DND-41 (cell line): ENCODE data around the gene TRIM68.

Experiments used
- ATAC-seq: fragments of 200-7000 bp; cut with Tn5 transposase; 3 replicates; pipeline ENCODE4 v1.9.1; 2021; ENCODE audit warnings: low read depth; ENCODE audit not compliant: insufficient read depth
- DNase-seq: peaks from one replicate; pipeline ENCODE4 v3.0.0-alpha.2; 2020
- H2AFZ ChIP-seq: 2 replicates; pipeline ENCODE4 v1.6.0; 2012; ENCODE audit warnings: low read depth, low read length
- H3K27ac ChIP-seq: 2 replicates; pipeline ENCODE4 v1.5.1; 2012; ENCODE audit warnings: low read length, inconsistent platforms
- H3K27me3 ChIP-seq: fragments of 200-600 bp; sonication (generic); 2 replicates; pipeline ENCODE4 v1.6.0; 2012; ENCODE audit warnings: low read length, mild to moderate bottlenecking, inconsistent platforms; ENCODE audit not compliant: insufficient read depth, poor library complexity
- H3K36me3 ChIP-seq: 2 replicates; pipeline ENCODE4 v1.5.1; 2012; ENCODE audit warnings: low read length, inconsistent platforms; ENCODE audit not compliant: insufficient read depth
- H3K4me1 ChIP-seq: 2 replicates; pipeline ENCODE4 v1.5.1; 2012; ENCODE audit warnings: mild to moderate bottlenecking, low read length; ENCODE audit not compliant: insufficient read depth
- H3K4me2 ChIP-seq: 2 replicates; pipeline ENCODE4 v1.6.0; 2012; ENCODE audit warnings: mild to moderate bottlenecking, moderate library complexity, low read length, inconsistent platforms; ENCODE audit not compliant: insufficient read depth
- H3K4me3 ChIP-seq, 2 experiments: fragments of 200-600 bp in 1 of 2; shearing (Covaris generic) in 1 of 2; 2 replicates each; pipeline ENCODE4 v1.5.1; 2012 to 2016; ENCODE audit warnings: inconsistent platforms in 2 of 2, low read length in 2 of 2, mild to moderate bottlenecking in 2 of 2, low read depth in 1 of 2, moderate library complexity in 1 of 2
- H3K79me2 ChIP-seq: 2 replicates; pipeline ENCODE4 v1.6.0; 2012; ENCODE audit warnings: low read length, inconsistent platforms; ENCODE audit not compliant: insufficient read depth
- H3K9ac ChIP-seq: 2 replicates; pipeline ENCODE4 v1.6.0; 2012; ENCODE audit warnings: low read depth, mild to moderate bottlenecking, inconsistent platforms, low read length, moderate library complexity
- H3K9me3 ChIP-seq: 2 replicates; pipeline ENCODE4 v1.5.1; 2012; ENCODE audit warnings: low read length, moderate library complexity, mild to moderate bottlenecking, inconsistent platforms; ENCODE audit not compliant: insufficient read depth, severe bottlenecking
- H4K20me1 ChIP-seq: 2 replicates; pipeline ENCODE4 v1.6.0; 2012; ENCODE audit warnings: low read length; ENCODE audit not compliant: insufficient read depth
- CTCF ChIP-seq: IDR thresholded peaks from 2 replicates; pipeline ENCODE4 v1.5.1; 2012; ENCODE audit warnings: borderline replicate concordance, low read length, moderate library complexity, mild to moderate bottlenecking; ENCODE audit not compliant: poor library complexity, severe bottlenecking; ENCODE audit errors: extremely low read depth
- EZH2 ChIP-seq: IDR thresholded peaks from 3 replicates; pipeline ENCODE4 v1.6.1; 2012; ENCODE audit warnings: borderline replicate concordance, low read depth, mild to moderate bottlenecking, moderate library complexity, low read length, inconsistent platforms; ENCODE audit not compliant: severe bottlenecking

TRIM68 gene

GRCh38 chr11:4581443-4581842 is 26.6 kb downstream of the TRIM68 start, which contains the start of gene OR52I2:
TSS of gene OR52I2 (plus strand) at chr11:4581743.
- TF ChIP-seq CTCF (no peak), EZH2 (no peak)
- Histone ChIP-seq H3K4me2 (no peak within 1 kb of the TSS), H3K9me3 (no peaks in the 10 kb centered on the region), H3K36me3 (no peaks in the 10 kb centered on the region), H3K27ac (no peak within 1 kb of the TSS), H2AFZ (no peak within 1 kb of the TSS), H3K4me3 (no peak within 1 kb of the TSS), H3K9ac (no peak within 1 kb of the TSS), H3K79me2 (no peaks in the 10 kb centered on the region), H4K20me1 (no peaks in the 10 kb centered on the region), H3K27me3 (peaks cover 14% of the 10 kb centered on the region), H3K4me1 (no peaks in the 10 kb centered on the region)
- ATAC-seq (no peak), DNase-seq (no peak)

GRCh38 chr11:4580124-4580523 is 27.9 kb downstream of the TRIM68 start:
- Histone ChIP-seq H3K79me2 (no peaks in the 10 kb centered on the region), H3K27ac (no peak overlapping the region), H2AFZ (no peak overlapping the region), H3K9me3 (no peaks in the 10 kb centered on the region), H3K4me1 (peaks cover 10% of the 10 kb centered on the region), H4K20me1 (no peaks in the 10 kb centered on the region), H3K4me3 (no peak overlapping the region), H3K36me3 (no peaks in the 10 kb centered on the region), H3K4me2 (no peak overlapping the region), H3K9ac (no peak overlapping the region), H3K27me3 (peaks cover 14% of the 10 kb centered on the region)
- ATAC-seq (no peak), DNase-seq (no peak)
- TF ChIP-seq EZH2 (no peak), CTCF (no peak)

GRCh38 chr11:4578624-4579023 is 29.4 kb downstream of the TRIM68 start:
- Histone ChIP-seq H3K4me2 (no peak overlapping the region), H3K4me1 (peaks cover 10% of the 10 kb centered on the region), H3K4me3 (no peak overlapping the region), H3K36me3 (no peaks in the 10 kb centered on the region), H3K27ac (no peak overlapping the region), H2AFZ (no peak overlapping the region), H4K20me1 (no peaks in the 10 kb centered on the region), H3K27me3 (peaks cover 11% of the 10 kb centered on the region), H3K9ac (no peak overlapping the region), H3K9me3 (no peaks in the 10 kb centered on the region), H3K79me2 (no peaks in the 10 kb centered on the region)
- ATAC-seq (no peak), DNase-seq (no peak)
- TF ChIP-seq CTCF, result no peak
- TF ChIP-seq EZH2, result no peak

- H4K20me1 ChIP-seq, result no peaks in the 10 kb centered on the region
- peaks cover 10% of the 10 kb centered on the region for H3K4me1 ChIP-seq
- peaks cover 9% of the 10 kb centered on the region for H3K27me3 ChIP-seq
- H3K4me2 ChIP-seq, result no peak overlapping the region
- no peaks in the 10 kb centered on the region for H3K36me3 ChIP-seq
- TF ChIP-seq EZH2 (no peak), CTCF (no peak)
- H3K4me3 ChIP-seq, result no peak overlapping the region
- H3K9me3 ChIP-seq, result no peaks in the 10 kb centered on the region
- H3K79me2 ChIP-seq, result no peaks in the 10 kb centered on the region
- H2AFZ ChIP-seq, result no peak overlapping the region
- no peak for DNase-seq
- ATAC-seq, result no peak
- H3K9ac ChIP-seq, result no peak overlapping the region
- no peak overlapping the region for H3K27ac ChIP-seq
These were observed 30.3 kb downstream of the TRIM68 start for GRCh38 chr11:4577761-4578160.
